HUES64 (cell line): Measurements from ENCODE around the gene LRRC8A.
"Not testable (repeated sequence)": the region's sequence is repeated elsewhere in the genome, so short reads cannot be mapped to it uniquely, and the experiment has no call there.

Experiments
- H3K27ac ChIP-seq: 2 replicates; pipeline ENCODE4 v1.7.0; 2013; ENCODE audit warnings: low read depth, low read length, inconsistent platforms
- H3K27me3 ChIP-seq: 2 replicates; pipeline ENCODE4 v1.6.1; 2013; ENCODE audit warnings: mild to moderate bottlenecking, low read length; ENCODE audit not compliant: insufficient read depth
- H3K36me3 ChIP-seq: 2 replicates; pipeline ENCODE4 v1.6.1; 2013; ENCODE audit warnings: mild to moderate bottlenecking, low read length; ENCODE audit not compliant: insufficient read depth
- H3K4me1 ChIP-seq: 2 replicates; pipeline ENCODE4 v1.6.1; 2013; ENCODE audit warnings: mild to moderate bottlenecking, low read length, moderate library complexity; ENCODE audit not compliant: insufficient read depth
- H3K4me3 ChIP-seq: 2 replicates; pipeline ENCODE4 v1.5.1; 2013; ENCODE audit warnings: mild to moderate bottlenecking, low read length, moderate library complexity
- H3K9ac ChIP-seq: 2 replicates; pipeline ENCODE4 v1.6.1; 2013; ENCODE audit warnings: mild to moderate bottlenecking, low read depth, low read length
- H3K9me3 ChIP-seq: 2 replicates; pipeline ENCODE4 v1.6.1; 2013; ENCODE audit warnings: low read depth, low read length; ENCODE audit not compliant: insufficient read depth
- WGBS: fragments of 150-250, 120-280 bp; methylation state at CpG from one replicate; pipeline ENCODE4 v1.1.7; 2013; ENCODE audit warnings: missing lambda C conversion rate; 5-methylcytosine and 5-hydroxymethylcytosine counted together

The LRRC8A gene

GRCh38 chr9:128928624-128929023, 46.7 kb downstream of the LRRC8A start:
- H3K9me3 ChIP-seq: no peaks in the 10 kb centered on the region
- no peaks in the 10 kb centered on the region for H3K27me3 ChIP-seq
- no peaks in the 10 kb centered on the region for H3K4me1 ChIP-seq
- 94% methylated on average over 1 of the region's 2 CpGs for WGBS
- H3K27ac ChIP-seq: no peak overlapping the region
- H3K4me3 ChIP-seq: no peak overlapping the region
- no peak overlapping the region for H3K9ac ChIP-seq
- no peaks in the 10 kb centered on the region for H3K36me3 ChIP-seq

- Histone ChIP-seq H3K27me3 (no peaks in the 10 kb centered on the region), H3K4me3 (no peak overlapping the region), H3K27ac (no peak overlapping the region), H3K9me3 (no peaks in the 10 kb centered on the region), H3K36me3 (no peaks in the 10 kb centered on the region), H3K4me1 (no peaks in the 10 kb centered on the region), H3K9ac (no peak overlapping the region)
- 94% methylated on average over 4 of the region's 4 CpGs for WGBS
These were observed 47.6 kb downstream of the LRRC8A start for GRCh38 chr9:128929560-128929959.

GRCh38 chr9:128933731-128934130, 51.8 kb downstream of the LRRC8A start:
- 93% methylated on average over 5 of the region's 5 CpGs for WGBS
- Histone ChIP-seq H3K9me3 (no peaks in the 10 kb centered on the region), H3K36me3 (no peaks in the 10 kb centered on the region)

DNA sequence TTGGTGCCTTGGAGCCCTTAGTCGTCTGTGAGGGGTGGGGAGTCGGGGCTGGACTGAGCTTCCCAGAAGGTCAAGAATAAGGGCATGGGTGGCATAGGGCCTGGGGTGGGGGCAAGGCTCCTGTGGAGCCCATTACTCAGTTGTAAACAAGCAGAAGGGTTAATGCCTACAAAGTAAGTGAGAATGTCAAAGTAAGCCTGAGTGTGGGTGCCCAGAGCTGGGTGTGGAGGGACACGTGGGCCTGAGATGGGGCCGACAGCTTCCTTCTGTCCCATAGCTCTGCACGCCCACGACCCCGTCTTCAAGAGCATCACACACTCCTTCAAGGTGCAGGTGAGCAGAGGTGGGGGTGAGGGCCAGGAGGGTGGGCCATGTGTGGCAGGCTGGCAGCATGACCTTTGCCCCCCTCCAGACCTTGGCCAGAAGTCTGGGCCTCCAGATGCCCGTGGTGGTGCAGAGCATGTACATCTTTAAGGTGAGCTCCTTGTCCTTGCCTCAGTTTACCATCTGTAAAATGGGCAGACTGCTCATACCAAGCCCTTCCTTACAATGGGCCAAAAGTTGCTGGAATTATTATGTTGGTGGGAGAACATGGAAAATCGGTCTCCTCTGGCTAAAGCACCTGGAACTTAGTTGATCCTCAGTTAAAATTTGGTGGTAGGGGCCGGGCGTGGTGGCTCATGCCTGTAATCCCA, 54.4 kb downstream of the LRRC8A start:
- 93% methylated on average over 11 of the region's 11 CpGs for WGBS
- H3K4me1 ChIP-seq: no peaks in the 10 kb centered on the region

More at GRCh38 chr9:128933731-128934130, 51.8 kb downstream of the LRRC8A start:
- Histone ChIP-seq H3K4me3 (no peak overlapping the region), H3K9ac (no peak overlapping the region), H3K4me1 (no peaks in the 10 kb centered on the region), H3K27ac (no peak overlapping the region), H3K27me3 (no peaks in the 10 kb centered on the region)

GRCh38 chr9:128937310-128938165, 55.6 kb downstream of the LRRC8A start:
- H3K4me1 ChIP-seq: no peaks in the 10 kb centered on the region
- H3K36me3 ChIP-seq: no peaks in the 10 kb centered on the region
- 94% methylated on average over 9 of the region's 9 CpGs for WGBS
- H3K27me3 ChIP-seq: no peaks in the 10 kb centered on the region
- H3K4me3 ChIP-seq: no peak overlapping the region
- no peak overlapping the region for H3K9ac ChIP-seq
- H3K27ac ChIP-seq: no peak overlapping the region
- H3K9me3 ChIP-seq: no peaks in the 10 kb centered on the region

More for the DNA sequence above, 54.4 kb downstream of the LRRC8A start:
- H3K36me3 ChIP-seq: no peaks in the 10 kb centered on the region
- no peaks in the 10 kb centered on the region for H3K27me3 ChIP-seq
- H3K9ac ChIP-seq: no peak overlapping the region
- no peak overlapping the region for H3K4me3 ChIP-seq
- no peak overlapping the region for H3K27ac ChIP-seq
- H3K9me3 ChIP-seq: no peaks in the 10 kb centered on the region

DNA sequence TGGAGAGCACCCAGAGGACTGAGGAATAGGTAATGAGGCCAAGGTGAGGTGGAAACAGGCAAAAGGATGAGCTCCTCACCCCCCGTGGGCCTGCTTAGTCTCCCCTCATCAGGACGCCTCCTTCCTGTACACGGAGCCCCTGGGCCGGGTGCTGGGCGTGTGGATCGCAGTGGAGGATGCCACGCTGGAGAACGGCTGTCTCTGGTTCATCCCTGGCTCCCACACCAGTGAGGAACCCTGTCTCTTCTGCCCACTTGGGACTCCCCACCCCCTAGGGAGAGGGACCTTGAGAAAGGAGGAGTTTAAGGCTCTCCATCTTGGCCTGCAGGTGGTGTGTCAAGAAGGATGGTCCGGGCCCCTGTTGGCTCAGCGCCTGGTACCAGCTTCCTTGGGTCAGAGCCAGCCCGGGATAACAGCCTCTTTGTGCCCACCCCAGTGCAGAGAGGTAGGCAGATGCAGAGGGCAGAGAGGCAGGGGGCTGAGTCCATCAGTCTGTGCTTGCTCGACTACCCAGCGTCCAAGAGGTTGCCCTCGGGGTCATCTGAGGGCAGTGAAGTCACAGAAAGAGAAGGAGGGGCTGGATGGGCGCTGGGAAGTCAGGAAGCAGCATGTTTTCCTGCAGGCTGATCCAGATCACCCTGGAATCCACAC, 58.5 kb downstream of the LRRC8A start:
- no peak overlapping the region; the same call in 1 of the 2 replicates for H3K9ac ChIP-seq
- H3K36me3 ChIP-seq: peaks cover under 1% of the 10 kb centered on the region; the same call in 1 of the 2 replicates
- WGBS: 83% methylated on average over 15 of the region's 15 CpGs
- no peak overlapping the region for H3K4me3 ChIP-seq
- H3K4me1 ChIP-seq: no peaks in the 10 kb centered on the region
- H3K27me3 ChIP-seq: no peaks in the 10 kb centered on the region
- H3K9me3 ChIP-seq: no peaks in the 10 kb centered on the region
- H3K27ac ChIP-seq: no peak overlapping the region

- no peaks in the 10 kb centered on the region for H3K9me3 ChIP-seq
- H3K27ac ChIP-seq: no peak overlapping the region
- H3K9ac ChIP-seq: no peak overlapping the region
- peaks cover 8% of the 10 kb centered on the region; the same call in 1 of the 2 replicates for H3K36me3 ChIP-seq
- WGBS: 93% methylated on average over 12 of the region's 12 CpGs
- H3K27me3 ChIP-seq: no peaks in the 10 kb centered on the region
- H3K4me1 ChIP-seq: no peaks in the 10 kb centered on the region
- H3K4me3 ChIP-seq: no peak overlapping the region
These were observed 59.2 kb downstream of the LRRC8A start for GRCh38 chr9:128940946-128941755.

DNA sequence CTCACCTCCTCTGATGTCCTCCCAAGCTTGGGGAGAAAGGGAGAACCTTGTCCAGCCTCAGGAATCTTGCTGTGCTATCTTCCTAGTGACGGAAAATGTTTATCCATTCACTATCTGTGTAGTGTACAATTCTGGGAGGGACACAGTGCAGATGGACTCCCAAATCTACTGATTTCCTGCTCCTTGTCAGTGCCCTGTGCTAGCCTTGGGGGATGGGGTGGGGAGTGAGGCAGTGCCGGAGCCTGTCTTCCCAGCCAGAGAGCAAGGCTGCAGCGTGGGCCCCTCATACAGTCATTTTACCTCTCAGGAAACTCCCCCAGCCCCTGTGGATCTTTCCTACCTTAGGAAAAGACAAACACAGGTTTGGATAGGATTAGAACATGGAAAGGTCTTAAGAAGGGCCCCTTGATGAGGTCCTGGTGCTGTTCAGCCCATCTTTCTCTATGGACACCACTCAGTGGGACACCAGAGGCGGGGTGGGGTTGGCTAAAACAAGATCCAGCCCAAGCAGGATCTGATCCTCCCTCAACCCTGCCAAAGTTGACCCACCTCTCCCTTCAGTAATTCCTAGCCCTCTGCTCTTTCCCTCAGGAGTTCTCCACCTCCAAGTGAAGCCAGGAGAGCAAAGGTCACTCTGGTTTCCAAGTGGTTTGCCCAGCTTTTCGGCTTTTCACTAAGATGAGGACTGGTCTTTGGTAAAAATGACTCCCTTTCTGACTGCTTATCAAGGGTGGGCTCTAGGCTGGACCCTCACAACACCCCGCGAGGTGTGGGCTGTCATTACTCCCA, 62.1 kb downstream of the LRRC8A start:
- H3K27me3 ChIP-seq: no peaks in the 10 kb centered on the region
- H3K4me1 ChIP-seq: no peaks in the 10 kb centered on the region
- no peak overlapping the region for H3K9ac ChIP-seq
- H3K27ac ChIP-seq: no peak overlapping the region
- whole genome bisulfite sequencing: 96% methylated on average over 7 of the region's 7 CpGs
- no peaks in the 10 kb centered on the region for H3K9me3 ChIP-seq
- no peak overlapping the region for H3K4me3 ChIP-seq
- peaks cover 11% of the 10 kb centered on the region; the same call in 1 of the 2 replicates for H3K36me3 ChIP-seq

DNA sequence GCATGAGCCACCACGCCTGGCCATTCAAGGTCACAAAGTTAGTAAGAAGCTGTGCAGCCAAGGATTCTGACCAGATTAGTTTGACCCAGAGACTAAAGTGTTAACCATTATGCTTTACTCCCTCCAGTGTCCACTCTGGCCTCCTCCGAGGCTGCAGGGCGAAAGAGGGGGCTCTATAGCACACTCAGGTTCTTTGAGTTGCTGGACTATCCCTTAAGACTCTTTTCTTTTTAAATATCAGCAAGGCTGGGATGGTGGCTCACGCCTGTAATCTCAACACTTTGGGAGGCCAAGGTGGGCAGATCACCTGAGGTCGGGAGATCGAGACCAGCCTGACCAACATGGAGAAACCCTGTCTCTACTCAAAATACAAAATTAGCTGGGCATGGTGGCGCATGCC, 63.0 kb downstream of the LRRC8A start:
- not testable (repeated sequence) for H3K9me3 ChIP-seq, H3K4me1 ChIP-seq, H3K27me3 ChIP-seq, H3K4me3 ChIP-seq, H3K9ac ChIP-seq, H3K27ac ChIP-seq
- WGBS: 96% methylated on average over 7 of the region's 7 CpGs
- peaks cover 19% of the 10 kb centered on the region for H3K36me3 ChIP-seq
